ENCODE results near the gene RAET1E. TPM values are rescaled to one million over a fixed set of nuclear protein-coding genes. Genes with fewer than 3 reads are reported as not detected.

RAET1E gene
- total RNA-seq, 2 experiments from 2014 or later: not detected

- Mint-ChIP-seq H3K36me3 (ENCODE audit: low read depth) (no peaks in the 10 kb centered on the region), H3K9me3 (no peaks in the 10 kb centered on the region), H3K27me3 (peaks cover 21% of the 10 kb centered on the region), H3K4me1 (ENCODE audit: low read depth) (no peaks in the 10 kb centered on the region), H3K27ac (no peak overlapping the region), H3K4me3 (no peak overlapping the region)
- POLR2A ChIA-PET: no interaction called here
- Histone ChIP-seq H3K36me3 (ENCODE audit: insufficient read depth, low read length) (no peaks in the 10 kb centered on the region), H3K27me3 (ENCODE audit: control insufficient read depth in 1 of 2, insufficient read depth in 2 of 2, low read length in 2 of 2) (no peaks in the 10 kb centered on the region), H3K27ac (ENCODE audit: low read depth in 1 of 2, low read length in 2 of 2) (no peak overlapping the region), H3K4me1 (ENCODE audit: insufficient read depth, low read length) (no peaks in the 10 kb centered on the region), H3K4me3 (ENCODE audit: low read length) (no peak overlapping the region), H3K9me3 (ENCODE audit: control insufficient read depth in 1 of 2, insufficient read depth in 1 of 2, low read length in 2 of 2) (no peaks in the 10 kb centered on the region)
- CTCF ChIA-PET: no interaction called here
- no peak for DNase-seq
- no peak for ATAC-seq (ENCODE audit: poor library complexity)
- intact Hi-C loops (cut with DNase I, micrococcal nuclease): no loop called here
- TF ChIP-seq CTCF (IDR thresholded peaks at IDR 0.05): no peak
Observed at GRCh38 chr6:149887343-149887742, 10.6 kb downstream of the RAET1E start.

GRCh38 chr6:149885888-149886287, 12.0 kb downstream of the RAET1E start:
- Mint-ChIP-seq H3K27me3 (peaks cover 30% of the 10 kb centered on the region), H3K4me1 (ENCODE audit: low read depth) (no peaks in the 10 kb centered on the region), H3K36me3 (ENCODE audit: low read depth) (no peaks in the 10 kb centered on the region), H3K9me3 (no peaks in the 10 kb centered on the region), H3K27ac (no peak overlapping the region), H3K4me3 (no peak overlapping the region)
- intact Hi-C loops (cut with DNase I, micrococcal nuclease): no loop called here
- Histone ChIP-seq H3K27me3 (ENCODE audit: control insufficient read depth in 1 of 2, insufficient read depth in 2 of 2, low read length in 2 of 2) (no peaks in the 10 kb centered on the region), H3K4me1 (ENCODE audit: insufficient read depth, low read length) (no peaks in the 10 kb centered on the region), H3K27ac (ENCODE audit: low read depth in 1 of 2, low read length in 2 of 2) (no peak overlapping the region), H3K36me3 (ENCODE audit: insufficient read depth, low read length) (no peaks in the 10 kb centered on the region), H3K4me3 (ENCODE audit: low read length) (no peak overlapping the region), H3K9me3 (ENCODE audit: control insufficient read depth in 1 of 2, insufficient read depth in 1 of 2, low read length in 2 of 2) (no peaks in the 10 kb centered on the region)
- ChIA-PET POLR2A (no interaction called here), CTCF (no interaction called here)
- TF ChIP-seq CTCF (IDR thresholded peaks at IDR 0.05): no peak
- DNase-seq (no peak), ATAC-seq (ENCODE audit: poor library complexity) (no peak)

DNA sequence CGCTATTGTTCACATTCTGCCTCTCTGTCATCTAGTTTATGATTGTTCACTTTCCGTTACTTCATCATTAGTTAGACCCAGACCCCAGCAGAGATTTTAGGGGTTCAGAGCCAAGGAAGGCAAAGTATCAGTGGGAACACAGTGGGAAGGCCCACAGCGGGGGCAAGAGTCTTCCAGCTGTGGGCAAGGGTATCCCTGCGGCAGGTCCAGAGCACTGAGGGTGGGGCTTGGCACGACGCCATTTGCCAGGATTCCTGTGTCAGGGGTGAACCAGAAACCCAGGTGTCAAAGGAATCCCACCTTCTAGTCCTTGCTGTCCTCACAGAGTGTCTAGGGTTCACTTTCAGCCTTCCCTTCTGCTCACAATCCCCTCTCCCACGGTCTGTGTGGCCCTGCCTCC, 13.3 kb downstream of the RAET1E start:
- CTCF ChIA-PET: no interaction called here
- H3K9me3 ChIP-seq (ENCODE audit: control insufficient read depth in 1 of 2, insufficient read depth in 1 of 2, low read length in 2 of 2): no peaks in the 10 kb centered on the region
- DNase-seq: no peak
- no peak overlapping the region for H3K27ac ChIP-seq (ENCODE audit: low read depth in 1 of 2, low read length in 2 of 2)
- no peak for TF ChIP-seq CTCF (IDR thresholded peaks at IDR 0.05)
- no peaks in the 10 kb centered on the region for H3K27me3 ChIP-seq (ENCODE audit: control insufficient read depth in 1 of 2, insufficient read depth in 2 of 2, low read length in 2 of 2)
- H3K36me3 ChIP-seq (ENCODE audit: insufficient read depth, low read length): no peaks in the 10 kb centered on the region
- ATAC-seq (ENCODE audit: poor library complexity): no peak
- no peaks in the 10 kb centered on the region for H3K4me1 ChIP-seq (ENCODE audit: insufficient read depth, low read length)
- peaks cover 43% of the 10 kb centered on the region for H3K27me3 Mint-ChIP-seq
- intact Hi-C loops (cut with DNase I, micrococcal nuclease): no loop called here
- H3K4me3 Mint-ChIP-seq: no peak overlapping the region
- no peaks in the 10 kb centered on the region for H3K4me1 Mint-ChIP-seq (ENCODE audit: low read depth)
- no peaks in the 10 kb centered on the region for H3K36me3 Mint-ChIP-seq (ENCODE audit: low read depth)
- H3K4me3 ChIP-seq (ENCODE audit: low read length): no peak overlapping the region
- H3K27ac Mint-ChIP-seq: no peak overlapping the region
- no peaks in the 10 kb centered on the region for H3K9me3 Mint-ChIP-seq
- POLR2A ChIA-PET: no interaction called here
